Activated T-cell treated with anti-CD3 and anti-CD28 coated beads, Interleukin-2, amount 50 U/mL, for 72 hours (primary cell): ENCODE results near the gene KCND1. TPM values are rescaled to one million over a fixed set of nuclear protein-coding genes. Genes with fewer than 3 reads are reported as not detected.
A peak's percentile ranks its signal among the peaks of the same experiment; 100 is the strongest.

ENCODE experiments used
- ATAC-seq, 2 donors: fragments of 150-1000 bp; cut with Tn5 transposase; replicated peaks in 1 of 2; 2 replicates each; pipeline ENCODE4 v1.10.0; 2021; ENCODE audit warnings: moderate library complexity in 2 of 2, mild to moderate bottlenecking in 1 of 2
- DNase-seq, 2 donors: peaks; one replicate each; pipeline ENCODE4 v3.0.0; 2021 to 2022; ENCODE audit warnings: mixed read lengths in 1 of 2
- H3K27ac Mint-ChIP-seq: one replicate; pipeline ENCODE4 v1.8.0; 2022; ENCODE audit warnings: mild to moderate bottlenecking, moderate library complexity, mixed read lengths
- H3K27me3 Mint-ChIP-seq: one replicate; pipeline ENCODE4 v1.8.0; 2022; ENCODE audit warnings: low read depth, mixed read lengths
- H3K36me3 Mint-ChIP-seq, 2 donors: one replicate each; pipeline ENCODE4 v1.8.0; 2022; ENCODE audit warnings: mixed read lengths in 2 of 2, mild to moderate bottlenecking in 1 of 2; ENCODE audit not compliant: insufficient read depth in 2 of 2
- H3K4me1 Mint-ChIP-seq: one replicate; pipeline ENCODE4 v1.8.0; 2022; ENCODE audit warnings: low read depth, mixed read lengths
- H3K4me3 Mint-ChIP-seq, 2 donors: one replicate each; pipeline ENCODE4 v1.8.0; 2022; ENCODE audit warnings: mild to moderate bottlenecking in 2 of 2, mixed read lengths in 2 of 2, moderate library complexity in 2 of 2
- H3K9me3 Mint-ChIP-seq, 2 donors: one replicate each; pipeline ENCODE4 v1.8.0; 2022; ENCODE audit warnings: mixed read lengths in 2 of 2
- total RNA-seq, 2 donors: library from RNA; stranded (reverse); gene quantifications; one replicate each; pipeline ENCODE4 v1.2.3, GENCODE V29; 2022

KCND1 gene
- 1 to 10 TPM; 7.6 to 8.3 TPM for total RNA-seq

GRCh38 chrX:48971249-48972219, at the start of gene KCND1:
KCND1 (minus strand) TSS chrX:48971844; CDS start chrX:48970271, 1,573 bp downstream.
- H3K27ac Mint-ChIP-seq: no peak within 1 kb of the TSS
- peaks cover 15% of the 10 kb centered on the region for H3K4me1 Mint-ChIP-seq
- H3K9me3 Mint-ChIP-seq: no peaks in the 10 kb centered on the region
- ATAC-seq: peak in 1 of 2 donors; percentile 15
- no peak for DNase-seq
- peak within 1 kb of the TSS; percentile 40 to 57 for H3K4me3 Mint-ChIP-seq
- peaks cover 4% of the 10 kb centered on the region in 2 donors for H3K36me3 Mint-ChIP-seq
- peaks cover 34% of the 10 kb centered on the region for H3K27me3 Mint-ChIP-seq

GRCh38 chrX:49019599-49020249, 48.1 kb upstream of the KCND1 start:
- DNase-seq (no peak), ATAC-seq (no peak)
- H3K4me3 Mint-ChIP-seq: no peak overlapping the region
- H3K36me3 Mint-ChIP-seq: no peaks in the 10 kb centered on the region
- no peak overlapping the region for H3K27ac Mint-ChIP-seq
- peaks cover 5% of the 10 kb centered on the region for H3K4me1 Mint-ChIP-seq
- peaks cover 8% of the 10 kb centered on the region for H3K27me3 Mint-ChIP-seq
- no peaks in the 10 kb centered on the region for H3K9me3 Mint-ChIP-seq

- H3K4me1 Mint-ChIP-seq: peaks cover 5% of the 10 kb centered on the region
- no peak overlapping the region for H3K27ac Mint-ChIP-seq
- no peak for DNase-seq
- peak; percentile 47 to 56 for ATAC-seq
- no peaks in the 10 kb centered on the region for H3K9me3 Mint-ChIP-seq
- H3K4me3 Mint-ChIP-seq: no peak overlapping the region
- no peaks in the 10 kb centered on the region for H3K36me3 Mint-ChIP-seq
- peaks cover 8% of the 10 kb centered on the region for H3K27me3 Mint-ChIP-seq
Measured at GRCh38 chrX:49019050-49019449, 47.4 kb upstream of the KCND1 start.

DNA sequence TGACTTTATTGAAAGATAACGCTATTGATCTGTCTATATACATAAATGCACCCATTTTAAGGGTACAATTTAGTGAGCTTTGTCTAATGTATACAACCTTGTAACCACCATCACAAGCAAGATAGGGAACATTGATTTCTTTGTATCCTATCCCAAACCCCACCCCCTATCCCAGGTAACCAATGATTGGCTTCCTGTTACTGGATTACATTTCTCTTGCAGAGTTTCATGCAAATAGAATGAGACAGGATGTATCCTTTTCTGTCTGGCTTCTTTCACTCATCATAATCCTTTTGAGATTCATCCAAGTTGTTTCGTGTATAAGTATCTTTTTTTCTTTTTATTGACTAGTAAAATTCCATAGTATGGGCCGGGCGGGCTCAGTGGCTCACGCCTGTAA, 32.1 kb upstream of the KCND1 start:
- ATAC-seq: no peak
- peaks cover 7 to 8% of the 10 kb centered on the region in 2 donors for H3K36me3 Mint-ChIP-seq
- H3K9me3 Mint-ChIP-seq: peaks cover 0 to 3% of the 10 kb centered on the region in 2 donors
- DNase-seq: no peak
- H3K27ac Mint-ChIP-seq: no peak overlapping the region
- H3K4me3 Mint-ChIP-seq: peak overlapping the region in 1 of 2 donors; percentile 49
- H3K27me3 Mint-ChIP-seq: no peaks in the 10 kb centered on the region
- H3K4me1 Mint-ChIP-seq: peaks cover 24% of the 10 kb centered on the region

GRCh38 chrX:49002091-49002935, 30.7 kb upstream of the KCND1 start, which contains the start of gene GRIPAP1:
GRIPAP1 (minus strand) TSS chrX:49002264; CDS start chrX:49002229, 35 bp downstream.
- peak; percentile 83 to 84 for ATAC-seq
- DNase-seq: peak; percentile 74 to 78
- Mint-ChIP-seq H3K27me3 (peaks cover 8% of the 10 kb centered on the region), H3K4me1 (peaks cover 35% of the 10 kb centered on the region), H3K27ac (peak within 1 kb of the TSS; percentile 95), H3K9me3 (peaks cover 0 to 3% of the 10 kb centered on the region in 2 donors), H3K36me3 (peaks cover 13 to 20% of the 10 kb centered on the region in 2 donors), H3K4me3 (peak within 1 kb of the TSS; percentile 98 to 99)

DNA sequence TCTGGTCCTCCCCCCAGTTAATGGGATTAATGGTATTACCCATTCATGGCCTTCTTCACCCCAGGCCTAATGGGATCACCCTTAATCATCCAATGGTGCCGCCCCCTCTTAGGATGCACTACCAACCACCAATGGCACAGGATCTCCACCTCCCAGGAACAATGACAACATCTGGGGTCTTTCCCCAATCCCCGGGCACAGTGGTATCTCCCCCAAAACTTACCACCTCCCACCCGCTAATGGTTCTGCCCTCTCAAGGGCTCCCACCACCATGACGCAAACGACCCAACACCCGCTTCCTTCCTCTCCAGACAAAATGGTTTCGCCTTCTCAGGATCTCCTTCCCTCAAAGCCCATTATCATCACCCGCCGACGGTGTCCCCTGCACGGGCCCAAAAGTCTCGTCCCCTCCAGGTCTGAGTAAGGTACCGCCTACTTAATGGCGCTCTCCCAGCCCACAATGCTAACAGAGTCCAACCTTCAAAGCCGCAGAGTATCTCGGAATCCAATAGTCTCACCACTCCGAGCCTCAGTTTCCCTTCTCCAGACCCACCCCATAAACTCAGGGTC, 30.0 kb upstream of the KCND1 start:
- DNase-seq: peak; percentile 48 to 50
- Mint-ChIP-seq H3K36me3 (peaks cover 16 to 27% of the 10 kb centered on the region in 2 donors), H3K4me1 (peaks cover 38% of the 10 kb centered on the region), H3K4me3 (peak overlapping the region; percentile 98 to 99), H3K9me3 (peaks cover 0 to 3% of the 10 kb centered on the region in 2 donors), H3K27me3 (peaks cover 11% of the 10 kb centered on the region), H3K27ac (peak overlapping the region; percentile 95)
- ATAC-seq: peak; percentile 63 to 69

- peak overlapping the region; percentile 98 to 99 for H3K4me3 Mint-ChIP-seq
- ATAC-seq (no peak), DNase-seq (no peak)
- peaks cover 11% of the 10 kb centered on the region for H3K27me3 Mint-ChIP-seq
- peak overlapping the region; percentile 60 for H3K27ac Mint-ChIP-seq
- H3K36me3 Mint-ChIP-seq: peaks cover 16 to 29% of the 10 kb centered on the region in 2 donors
- H3K4me1 Mint-ChIP-seq: peaks cover 38% of the 10 kb centered on the region
- H3K9me3 Mint-ChIP-seq: peaks cover 0 to 3% of the 10 kb centered on the region in 2 donors
Measured at GRCh38 chrX:49000636-49001035, 29.0 kb upstream of the KCND1 start.

GRCh38 chrX:48999030-48999429, 27.4 kb upstream of the KCND1 start:
- H3K27ac Mint-ChIP-seq: no peak overlapping the region
- H3K4me3 Mint-ChIP-seq: peak overlapping the region in 1 of 2 donors; percentile 39
- peaks cover 0 to 3% of the 10 kb centered on the region in 2 donors for H3K9me3 Mint-ChIP-seq
- no peak for DNase-seq
- peaks cover 22 to 36% of the 10 kb centered on the region in 2 donors for H3K36me3 Mint-ChIP-seq
- ATAC-seq: no peak
- peaks cover 38% of the 10 kb centered on the region for H3K4me1 Mint-ChIP-seq
- peaks cover 23% of the 10 kb centered on the region for H3K27me3 Mint-ChIP-seq

GRCh38 chrX:48998391-48998790, 26.7 kb upstream of the KCND1 start:
- peaks cover 24 to 36% of the 10 kb centered on the region in 2 donors for H3K36me3 Mint-ChIP-seq
- ATAC-seq (no peak), DNase-seq (no peak)
- peak overlapping the region; percentile 23 to 25 for H3K4me3 Mint-ChIP-seq
- peaks cover 38% of the 10 kb centered on the region for H3K4me1 Mint-ChIP-seq
- H3K27me3 Mint-ChIP-seq: peaks cover 23% of the 10 kb centered on the region
- H3K27ac Mint-ChIP-seq: no peak overlapping the region
- H3K9me3 Mint-ChIP-seq: peaks cover 0 to 3% of the 10 kb centered on the region in 2 donors

GRCh38 chrX:48997865-48998264, 26.2 kb upstream of the KCND1 start:
- ATAC-seq (no peak), DNase-seq (no peak)
- H3K36me3 Mint-ChIP-seq: peaks cover 25 to 36% of the 10 kb centered on the region in 2 donors
- peak overlapping the region; percentile 43 for H3K27ac Mint-ChIP-seq
- H3K27me3 Mint-ChIP-seq: peaks cover 23% of the 10 kb centered on the region
- H3K9me3 Mint-ChIP-seq: peaks cover 0 to 3% of the 10 kb centered on the region in 2 donors
- peak overlapping the region in 1 of 2 donors; percentile 8 for H3K4me3 Mint-ChIP-seq
- peaks cover 38% of the 10 kb centered on the region for H3K4me1 Mint-ChIP-seq

GRCh38 chrX:48997455-48997854, 25.8 kb upstream of the KCND1 start:
- Mint-ChIP-seq H3K36me3 (peaks cover 27 to 38% of the 10 kb centered on the region in 2 donors), H3K27ac (peak overlapping the region; percentile 43), H3K27me3 (peaks cover 23% of the 10 kb centered on the region), H3K4me3 (peak overlapping the region in 1 of 2 donors; percentile 8), H3K4me1 (peaks cover 38% of the 10 kb centered on the region), H3K9me3 (peaks cover 0 to 3% of the 10 kb centered on the region in 2 donors)
- DNase-seq (no peak), ATAC-seq (no peak)

GRCh38 chrX:48996969-48997368, 25.3 kb upstream of the KCND1 start:
- Mint-ChIP-seq H3K27ac (no peak overlapping the region), H3K36me3 (peaks cover 27 to 37% of the 10 kb centered on the region in 2 donors)
- no peak for ATAC-seq

More at GRCh38 chrX:48996969-48997368, 25.3 kb upstream of the KCND1 start:
- no peak for DNase-seq
- Mint-ChIP-seq H3K9me3 (peaks cover 0 to 3% of the 10 kb centered on the region in 2 donors), H3K27me3 (peaks cover 23% of the 10 kb centered on the region), H3K4me3 (no peak overlapping the region), H3K4me1 (peaks cover 38% of the 10 kb centered on the region)
